Hair follicle dermal papilla cell (primary cell): ENCODE results near the gene SUMF1. TPM values are rescaled to one million over a fixed set of nuclear protein-coding genes. Genes with fewer than 3 reads are reported as not detected.

Source experiments
- total RNA-seq: library from RNA; depleted of rRNA; stranded (reverse); fragments of >200 nt; gene quantifications from 2 replicates; pipeline ENCODE4 v1.2.3, GENCODE V29; 2012

Gene SUMF1
- 48.9 and 76.7 TPM in 2 replicates for total RNA-seq

DNA sequence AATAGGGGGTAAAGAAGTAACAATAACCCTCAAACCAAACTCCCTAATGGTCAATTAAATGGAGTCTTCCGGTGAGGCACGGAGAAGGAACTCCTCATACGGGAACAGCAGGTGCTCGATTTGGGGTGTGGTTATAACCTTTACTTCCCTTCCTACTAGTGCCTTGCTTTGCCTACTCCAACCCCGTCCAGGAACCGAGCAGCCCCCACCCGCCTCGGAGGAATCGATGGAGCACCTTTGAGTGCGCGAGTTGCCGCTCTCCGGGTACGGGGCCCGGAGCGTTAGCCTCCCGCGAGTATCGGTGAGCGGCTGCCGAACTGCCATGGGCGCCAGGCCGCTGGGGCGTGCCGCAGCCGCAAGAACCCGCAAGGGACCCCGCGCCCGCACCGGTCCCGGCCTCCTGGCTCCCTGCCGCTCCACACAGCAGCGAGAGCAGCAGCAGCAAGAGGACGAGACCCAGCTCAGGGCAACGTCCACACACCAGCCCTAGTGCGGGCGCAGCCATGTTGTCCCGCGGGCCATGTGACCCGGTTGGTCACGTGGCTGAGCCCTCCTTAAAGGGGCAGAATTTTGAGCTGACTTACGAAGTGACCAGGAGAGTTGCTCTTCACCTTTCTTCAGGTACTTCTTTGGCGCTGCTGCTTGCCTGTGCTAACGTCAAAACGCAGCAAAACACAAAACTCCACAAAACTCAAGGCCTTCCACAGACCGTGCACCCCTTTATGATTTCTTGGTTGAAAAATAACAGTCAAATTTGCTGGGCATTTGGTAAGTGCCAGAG, at the start of gene SUMF1:
Gene SUMF1 (minus strand): TSS at position 529 of the 781 bp plus-strand sequence. CDS start 24 bp downstream, at position 505.

DNA sequence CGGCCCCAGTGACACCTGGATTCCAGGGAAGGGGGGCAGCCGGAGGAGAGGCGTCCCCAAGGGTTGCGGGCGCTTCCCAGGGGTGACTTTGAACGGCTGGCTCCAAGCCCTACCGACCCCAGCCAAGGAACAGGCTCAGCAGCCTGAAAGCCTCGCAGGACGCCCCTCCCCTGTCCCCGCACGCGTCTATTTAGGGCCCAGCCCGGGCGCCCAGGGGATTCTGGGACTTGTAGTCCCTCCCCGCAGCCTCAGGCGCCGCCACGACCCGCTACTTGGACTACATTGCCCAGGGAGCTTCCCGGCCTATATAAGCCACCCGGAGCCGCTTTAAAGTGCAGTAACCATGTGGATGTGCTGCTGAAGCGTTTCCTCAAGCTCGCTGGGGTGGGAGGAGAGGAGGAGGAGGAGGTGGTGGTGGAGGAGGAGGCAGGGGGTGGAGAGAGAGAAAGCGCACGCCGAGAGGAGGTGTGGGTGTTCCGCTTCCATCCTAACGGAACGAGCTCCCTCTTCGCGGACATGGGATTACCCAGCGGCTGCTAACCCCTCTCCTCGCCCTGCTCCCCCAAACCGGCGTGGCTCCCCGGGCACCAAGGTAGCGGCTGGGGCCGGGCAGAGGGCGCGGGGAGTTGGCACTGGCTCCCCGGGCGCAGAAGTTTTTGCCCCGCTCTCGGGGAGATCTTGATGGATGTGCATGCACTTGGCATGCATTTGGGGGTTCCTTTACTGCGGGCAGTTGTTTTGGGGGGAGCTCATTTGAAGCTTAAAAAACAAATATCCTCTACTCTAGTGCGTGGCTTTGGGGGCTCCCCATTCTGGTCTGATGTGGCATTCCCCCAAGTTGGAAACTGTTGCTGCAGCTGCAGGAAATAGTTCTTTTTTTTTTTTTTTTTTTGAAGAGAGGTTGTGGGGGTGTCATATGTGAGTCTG, 26.2 kb upstream of the SUMF1 start, which contains the start of gene ITPR1:
Gene ITPR1 (plus strand): TSS at position 335 of the 927 bp plus-strand sequence. CDS start 23,144 bp downstream, outside the sequence.

Other genes with a start within 250 kb of the SUMF1 start
- 18.1 and 20.4 TPM in 2 replicates for gene SETMAR, start 163.9 kb downstream of the SUMF1 start, total RNA-seq
- gene ITPR1, start 26.1 kb upstream of the SUMF1 start, total RNA-seq: 2.8 and 12.7 TPM in 2 replicates